NCI-H774 (cell line): Measurements from ENCODE around the gene ACADM.
"Not testable (repeated sequence)": the region's sequence is repeated elsewhere in the genome, so short reads cannot be mapped to it uniquely, and the experiment has no call there.

Experiments
- DNase-seq: peaks from one replicate; lab custom pipeline; 2025; lab: John Stamatoyannopoulos, UW

Gene ACADM

GRCh38 chr1:75796376-75797272 lies 72.1 kb downstream of the ACADM start, which contains the start of gene MSH4:
Gene MSH4, plus strand, starts transcription at chr1:75796882. Its CDS starts 104 bp downstream, at chr1:75796986.
- DNase-seq: no peak

DNA sequence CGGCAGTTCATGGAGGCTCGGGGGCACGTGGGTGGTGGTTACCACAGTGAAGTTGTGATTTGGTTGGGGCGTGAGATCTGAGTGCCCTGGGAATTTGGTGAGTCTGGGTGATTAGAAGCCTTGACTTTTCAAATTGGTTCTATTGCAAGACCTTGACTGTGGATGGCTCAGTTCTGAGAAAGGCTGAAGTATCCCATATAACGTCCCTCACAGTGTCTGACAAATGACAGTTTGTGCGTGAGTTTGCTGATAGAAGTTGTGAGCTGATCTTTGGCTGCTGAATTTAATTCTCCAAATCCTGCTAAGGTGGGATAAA lies 72.7 kb downstream of the ACADM start:
- DNase-seq: no peak

DNA sequence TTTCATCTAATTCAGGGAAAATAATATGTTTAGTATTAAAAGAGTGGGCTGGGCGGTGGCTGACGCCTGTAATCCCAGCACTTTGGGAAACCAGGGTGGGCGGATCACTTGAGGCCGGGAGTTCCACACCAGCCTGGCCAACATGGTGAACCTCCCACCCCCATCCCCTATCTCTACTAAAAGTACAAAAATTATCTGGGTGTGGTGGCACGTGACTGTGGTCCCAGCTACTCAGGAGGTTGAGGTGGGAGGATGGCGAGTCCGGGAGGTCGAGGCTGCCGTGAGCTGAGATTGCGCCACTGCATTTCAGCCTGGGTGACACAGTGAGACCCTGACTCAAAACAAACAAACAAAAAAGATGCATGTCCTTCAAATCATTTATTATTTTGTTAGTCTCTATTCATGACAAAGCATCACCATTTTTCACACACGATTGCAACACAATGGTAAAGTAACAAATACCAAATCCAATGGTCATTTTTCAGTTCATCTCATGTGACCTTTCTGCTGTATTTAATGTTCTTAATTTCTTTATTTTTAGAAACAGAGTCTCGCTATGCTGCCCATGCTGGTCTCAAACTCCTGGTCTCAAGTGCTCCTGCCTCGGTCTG lies 73.2 kb downstream of the ACADM start:
- DNase-seq: no peak

DNA sequence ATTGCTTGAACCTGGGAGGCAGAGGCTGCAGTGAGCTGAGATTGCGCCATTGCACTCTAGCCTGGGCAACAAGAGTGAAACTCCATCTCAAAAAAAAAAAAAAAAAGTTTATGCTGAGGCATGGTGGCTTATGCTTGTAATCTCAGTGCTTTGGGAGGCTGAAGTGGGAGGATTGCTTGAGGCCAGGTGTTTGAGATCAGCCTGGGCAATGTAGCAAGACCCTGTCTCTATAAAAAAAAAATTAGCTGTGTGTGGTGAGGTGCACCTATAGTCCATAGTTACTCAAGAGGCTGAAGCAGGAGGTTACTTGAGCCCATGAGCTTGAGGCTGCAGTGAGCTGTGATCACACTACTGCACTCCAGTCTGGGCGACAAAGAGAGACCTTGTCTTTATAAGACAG lies 77.0 kb downstream of the ACADM start:
- not testable (repeated sequence) for DNase-seq

- DNase-seq: no peak
These were observed 84.4 kb downstream of the ACADM start for GRCh38 chr1:75808921-75809320.

DNA sequence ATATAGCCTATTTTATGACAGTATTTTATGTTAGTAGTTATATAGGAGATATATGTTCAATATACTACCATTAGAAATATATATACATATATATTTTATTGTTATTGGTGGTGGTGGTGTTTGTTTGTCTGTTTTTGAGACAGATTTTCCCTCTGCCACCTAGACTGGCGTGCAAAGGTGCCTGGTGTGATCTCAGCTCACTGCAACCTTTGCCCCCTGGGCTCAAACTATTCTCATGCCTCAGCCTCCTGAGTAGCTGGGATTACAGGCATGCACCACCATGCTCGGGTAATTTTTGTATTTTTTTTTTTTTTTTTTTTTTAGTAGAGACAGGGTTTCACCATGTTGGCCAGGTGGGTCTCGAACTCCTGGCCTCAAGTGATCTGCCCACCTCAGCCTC lies 85.6 kb downstream of the ACADM start:
- not testable (repeated sequence) for DNase-seq

DNA sequence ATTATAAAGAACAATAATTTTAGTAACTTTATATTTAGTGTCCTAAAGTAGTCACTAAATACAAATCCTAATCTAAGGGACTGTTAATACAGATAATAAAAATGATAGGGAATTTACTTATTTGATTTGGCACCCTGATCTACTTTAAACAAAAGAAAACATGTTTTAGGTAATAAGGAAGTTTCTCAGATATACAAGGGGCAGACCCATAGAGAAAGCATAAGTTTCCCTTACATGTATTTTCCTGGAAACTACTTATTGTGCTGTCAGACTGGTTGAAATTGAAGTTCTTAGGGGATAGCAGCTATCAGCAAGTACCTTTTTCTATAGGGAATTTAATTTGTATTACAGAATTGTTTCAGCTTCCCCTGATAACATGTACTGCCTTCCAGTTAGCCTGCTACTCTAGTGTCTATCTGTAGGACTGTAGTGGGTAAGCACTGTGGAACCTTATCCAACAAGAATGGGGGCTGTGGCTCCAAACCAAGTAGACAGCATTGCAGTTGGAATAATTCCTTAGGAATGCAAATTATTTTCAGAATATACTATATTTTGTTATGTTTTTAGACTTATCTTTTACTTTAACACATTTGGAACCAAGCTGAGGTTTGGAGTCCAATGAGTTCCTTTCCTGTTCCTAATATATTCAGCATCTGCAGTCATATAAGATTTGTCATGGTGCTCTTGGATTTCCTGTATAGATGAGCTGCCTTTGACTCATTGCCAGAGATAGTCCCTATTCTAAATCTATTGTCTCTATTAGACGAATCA lies 86.9 kb downstream of the ACADM start:
- no peak for DNase-seq

GRCh38 chr1:75812065-75812464 lies 87.6 kb downstream of the ACADM start:
- no peak for DNase-seq
